ENCODE measurements around the gene CTU2. TPM values are rescaled to one million over a fixed set of nuclear protein-coding genes. Genes with fewer than 3 reads are reported as not detected.
A peak's percentile ranks its signal among the peaks of the same experiment; 100 is the strongest.

CTU2 gene
- total and polyA plus RNA-seq, 2 of the 4 experiments (the other 2 are of a cell fraction), result 12.9 to 18.4 TPM

DNA sequence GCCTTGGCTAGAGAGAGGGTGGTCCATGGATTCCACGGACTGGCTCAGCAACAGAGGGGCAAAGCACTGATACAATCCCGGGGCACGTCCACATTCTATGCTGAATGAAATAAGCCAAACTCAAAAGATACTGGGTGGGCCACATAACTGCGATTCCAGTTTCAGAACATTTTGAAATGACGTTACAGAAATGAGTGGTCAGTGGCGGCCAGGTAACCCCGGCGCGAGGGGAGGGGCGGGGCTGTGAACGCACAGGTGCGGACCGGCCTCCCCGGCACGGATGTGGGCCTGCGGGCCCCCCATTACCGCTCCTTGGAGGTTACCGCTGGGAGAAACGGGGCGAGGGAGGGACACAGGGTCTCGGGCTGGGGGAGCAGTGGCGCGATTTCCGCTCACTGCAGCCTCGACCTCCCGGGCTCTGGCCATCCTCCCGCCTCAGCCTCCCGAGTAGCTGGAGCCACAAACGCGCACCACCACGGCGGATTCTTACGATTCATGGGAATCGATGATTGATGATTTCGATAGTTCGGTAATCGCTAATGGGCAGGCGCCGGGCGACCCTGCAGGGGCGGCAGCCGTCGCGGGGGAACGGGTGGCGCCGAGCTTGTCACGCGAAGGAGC lies 44.0 kb upstream of the CTU2 start:
- no peak overlapping the region for H2BK120ac ChIP-seq (ENCODE audit: low read depth, low read length)
- H3K9ac ChIP-seq (ENCODE audit: low read depth, low read length), result peak overlapping the region; percentile 63
- no peaks in the 10 kb centered on the region for H3K4me1 ChIP-seq (ENCODE audit: control insufficient read depth, insufficient read depth, low read length)
- intact Hi-C loops (cut with micrococcal nuclease), result no loop called here
- in situ Hi-C loops (cut with MboI; ENCODE audit: low sequenced_read_pairs), result no loop called here
- peak overlapping the region; percentile 69 for H3K14ac ChIP-seq (replicated peaks; ENCODE audit: low read depth, low read length)
- no peak overlapping the region for H3K18ac ChIP-seq (ENCODE audit: low read depth, low read length)
- peak overlapping the region; percentile 80 for H3K4me3 ChIP-seq (ENCODE audit: insufficient read depth, low read depth, low read length)
- H3K9me1 ChIP-seq (ENCODE audit: insufficient read depth, low read length), result no peaks in the 10 kb centered on the region
- dilution Hi-C loops (cut with HindIII; ENCODE audit: low sequenced_read_pairs, unreplicated experiment), result no loop called here
- H3K56ac ChIP-seq (ENCODE audit: extremely low read depth, insufficient read depth, low read length), result no peak overlapping the region
- DNase-seq (no peak), ATAC-seq (ENCODE audit: low read depth) (no peak)
- TSS peak; percentile 75 for BruUV-seq (replicated peaks)
- 0 out of 2 replicates have a peak, but pooled peaks cover 5% of the 10 kb centered on the region for H4K20me1 ChIP-seq (ENCODE audit: insufficient read depth, low read length)
- peak overlapping the region; percentile 88 for H3K4me2 ChIP-seq (ENCODE audit: low read depth, low read length)
- WGBS, 2 experiments (ENCODE audit: extremely low coverage in 2 of 2, insufficient read length in 1 of 2), result 2% methylated on average over 29 of the region's 49 CpGs; no CpG with 5 or more reads in 1 of the 2 experiments
- H2BK15ac ChIP-seq (ENCODE audit: low read depth, low read length), result no peak overlapping the region
- POLR2A ChIA-PET (ENCODE audit: unreplicated experiment), result no interaction called here
- peak overlapping the region; percentile 54; the same call in 1 of the 2 replicates for H3K23ac ChIP-seq (ENCODE audit: low read depth, low read length)
- no peak overlapping the region; the same call in 1 of the 2 replicates for H3K27ac ChIP-seq (ENCODE audit: insufficient read depth, low read length)
- H2AK9ac ChIP-seq (replicated peaks; ENCODE audit: low read depth, low read length, poor library complexity), result peak overlapping the region; percentile 95
- H2AK5ac ChIP-seq (ENCODE audit: low read depth, low read length), result peak overlapping the region; percentile 57; the same call in 1 of the 2 replicates
- H2AFZ ChIP-seq (replicated peaks; ENCODE audit: low read length, poor library complexity), result peak overlapping the region; percentile 99
- H4K8ac ChIP-seq (ENCODE audit: low read depth in 2 of 2, low read length in 2 of 2), result peak overlapping the region in 1 of 2 experiments; percentile 67; a peak in 1 of 4 replicates
- peak overlapping the region; percentile 55 for H2BK5ac ChIP-seq (ENCODE audit: low read depth, low read length, poor library complexity, severe bottlenecking)
- no peak overlapping the region for H2BK20ac ChIP-seq (ENCODE audit: low read depth, low read length)
- H3K4ac ChIP-seq (ENCODE audit: low read depth, low read length), result peak overlapping the region; percentile 54; the same call in 1 of the 2 replicates
- no peak overlapping the region for H4K91ac ChIP-seq (ENCODE audit: insufficient read depth, low read depth, low read length)
- CTCF ChIA-PET, result interaction anchor here (1.4 kb wide), 1 partner anchor 10 kb away, joined by 4 read pairs; no protein-coding TSS in a partner anchor
- H4K5ac ChIP-seq (ENCODE audit: low read depth, low read length), result no peak overlapping the region
- no peaks in the 10 kb centered on the region for H3K27me3 ChIP-seq (ENCODE audit: control insufficient read depth, insufficient read depth, low read length)
- H3K79me1 ChIP-seq (ENCODE audit: low read depth in 1 of 2, low read length in 2 of 2), result peaks cover 16 to 41% of the 10 kb centered on the region in 2 experiments
- H3K9me3 ChIP-seq (ENCODE audit: control insufficient read depth, insufficient read depth, low read length), result no peaks in the 10 kb centered on the region
- H3K36me3 ChIP-seq (ENCODE audit: control insufficient read depth, insufficient read depth, low read length), result no peaks in the 10 kb centered on the region; the same call in 1 of the 2 replicates
- TF ChIP-seq CEBPB (IDR thresholded peaks at IDR 0.05; ENCODE audit: low read depth, low read length) (no peak), MAFK (IDR thresholded peaks at IDR 0.05; ENCODE audit: low read depth, low read length) (no peak), MAZ (IDR thresholded peaks at IDR 0.05; ENCODE audit: borderline replicate concordance, low read depth, low read length) (no peak), RCOR1 (IDR thresholded peaks at IDR 0.05; ENCODE audit: insufficient replicate concordance, low read length) (no peak), RFX5 (IDR thresholded peaks at IDR 0.05; ENCODE audit: low read depth, low read length) (no peak), BHLHE40 (IDR thresholded peaks at IDR 0.05; ENCODE audit: low read depth, low read length) (no peak), MXI1 (IDR thresholded peaks at IDR 0.05; ENCODE audit: borderline replicate concordance, low read depth, low read length) (no peak), NFE2L2 (IDR thresholded peaks at IDR 0.05; ENCODE audit: low read depth, low read length) (no peak), POLR2A (IDR thresholded peaks at IDR 0.05; ENCODE audit: low read depth, low read length) (no peak), RAD21 (IDR thresholded peaks at IDR 0.05; ENCODE audit: low read length) (no peak), SMC3 (IDR thresholded peaks at IDR 0.05; ENCODE audit: low read depth, low read length) (no peak), FOS (IDR thresholded peaks at IDR 0.05; ENCODE audit: low read depth, low read length) (no peak)
- TF ChIP-seq, protein P1, sequence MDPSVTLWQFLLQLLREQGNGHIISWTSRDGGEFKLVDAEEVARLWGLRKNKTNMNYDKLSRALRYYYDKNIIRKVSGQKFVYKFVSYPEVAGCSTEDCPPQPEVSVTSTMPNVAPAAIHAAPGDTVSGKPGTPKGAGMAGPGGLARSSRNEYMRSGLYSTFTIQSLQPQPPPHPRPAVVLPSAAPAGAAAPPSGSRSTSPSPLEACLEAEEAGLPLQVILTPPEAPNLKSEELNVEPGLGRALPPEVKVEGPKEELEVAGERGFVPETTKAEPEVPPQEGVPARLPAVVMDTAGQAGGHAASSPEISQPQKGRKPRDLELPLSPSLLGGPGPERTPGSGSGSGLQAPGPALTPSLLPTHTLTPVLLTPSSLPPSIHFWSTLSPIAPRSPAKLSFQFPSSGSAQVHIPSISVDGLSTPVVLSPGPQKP (IDR thresholded peaks at IDR 0.05; ENCODE audit: borderline replicate concordance, low read depth, low read length), result no peak
- TF ChIP-seq, protein P2, sequence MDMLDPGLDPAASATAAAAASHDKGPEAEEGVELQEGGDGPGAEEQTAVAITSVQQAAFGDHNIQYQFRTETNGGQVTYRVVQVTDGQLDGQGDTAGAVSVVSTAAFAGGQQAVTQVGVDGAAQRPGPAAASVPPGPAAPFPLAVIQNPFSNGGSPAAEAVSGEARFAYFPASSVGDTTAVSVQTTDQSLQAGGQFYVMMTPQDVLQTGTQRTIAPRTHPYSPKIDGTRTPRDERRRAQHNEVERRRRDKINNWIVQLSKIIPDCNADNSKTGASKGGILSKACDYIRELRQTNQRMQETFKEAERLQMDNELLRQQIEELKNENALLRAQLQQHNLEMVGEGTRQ (IDR thresholded peaks at IDR 0.05; ENCODE audit: low read depth, low read length), result no peak
- TF ChIP-seq, protein P3, sequence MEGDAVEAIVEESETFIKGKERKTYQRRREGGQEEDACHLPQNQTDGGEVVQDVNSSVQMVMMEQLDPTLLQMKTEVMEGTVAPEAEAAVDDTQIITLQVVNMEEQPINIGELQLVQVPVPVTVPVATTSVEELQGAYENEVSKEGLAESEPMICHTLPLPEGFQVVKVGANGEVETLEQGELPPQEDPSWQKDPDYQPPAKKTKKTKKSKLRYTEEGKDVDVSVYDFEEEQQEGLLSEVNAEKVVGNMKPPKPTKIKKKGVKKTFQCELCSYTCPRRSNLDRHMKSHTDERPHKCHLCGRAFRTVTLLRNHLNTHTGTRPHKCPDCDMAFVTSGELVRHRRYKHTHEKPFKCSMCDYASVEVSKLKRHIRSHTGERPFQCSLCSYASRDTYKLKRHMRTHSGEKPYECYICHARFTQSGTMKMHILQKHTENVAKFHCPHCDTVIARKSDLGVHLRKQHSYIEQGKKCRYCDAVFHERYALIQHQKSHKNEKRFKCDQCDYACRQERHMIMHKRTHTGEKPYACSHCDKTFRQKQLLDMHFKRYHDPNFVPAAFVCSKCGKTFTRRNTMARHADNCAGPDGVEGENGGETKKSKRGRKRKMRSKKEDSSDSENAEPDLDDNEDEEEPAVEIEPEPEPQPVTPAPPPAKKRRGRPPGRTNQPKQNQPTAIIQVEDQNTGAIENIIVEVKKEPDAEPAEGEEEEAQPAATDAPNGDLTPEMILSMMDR (conservative IDR thresholded peaks at IDR 0.05; ENCODE audit: low read depth, low read length), result no peak

Data from IMR-90 (cell line).